Ovary (tissue), 3 donors: ENCODE results near the gene PBX4.

Experiments
- EP300 ChIP-seq: sonication (generic); formaldehyde crosslinking; IDR thresholded peaks from one replicate; pipeline ENCODE4 v1.6.1; 2017; ENCODE audit warnings: antibody characterized with exemption
- POLR2A ChIP-seq: fragments of 450-650 bp; IDR thresholded peaks from one replicate; pipeline ENCODE4 v1.6.1; 2017; ENCODE audit warnings: antibody characterized with exemption, mild to moderate bottlenecking, moderate library complexity
- TF ChIP-seq, protein P1 (sequence below), 3 donors: fragments of 450-650 bp in 2 of 3; fragments of 200-600 bp in 1 of 3; IDR thresholded peaks; one replicate each; pipeline versions ENCODE4 v1.5.1 to v1.8.0; 2016 to 2022; ENCODE audit warnings: antibody characterized with exemption in 3 of 3, mild to moderate bottlenecking in 1 of 3
- donor health status: DM: no; HTN: no; CAD: no.

DNA sequence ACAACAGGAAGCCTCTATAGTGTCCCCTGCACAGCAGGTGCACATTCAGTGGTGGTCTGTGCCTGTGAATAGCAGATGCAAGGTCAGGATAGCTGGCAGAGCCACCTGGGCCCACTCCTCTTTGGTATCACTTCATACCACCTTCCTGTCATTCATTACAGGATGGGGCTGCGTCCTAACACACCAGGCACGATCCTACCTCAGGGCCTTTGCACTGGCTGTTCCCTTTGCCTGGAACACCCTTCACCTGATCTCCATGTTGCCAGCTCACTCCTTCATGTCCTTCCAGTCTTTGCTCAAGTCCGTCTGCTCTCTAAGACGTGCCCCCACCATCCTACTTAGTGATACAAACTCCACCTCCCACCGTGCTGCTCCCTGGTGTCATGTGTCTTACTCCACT is 14.2 kb upstream of the PBX4 start:
- no peak for TF ChIP-seq POLR2A
- TF ChIP-seq, protein P1, sequence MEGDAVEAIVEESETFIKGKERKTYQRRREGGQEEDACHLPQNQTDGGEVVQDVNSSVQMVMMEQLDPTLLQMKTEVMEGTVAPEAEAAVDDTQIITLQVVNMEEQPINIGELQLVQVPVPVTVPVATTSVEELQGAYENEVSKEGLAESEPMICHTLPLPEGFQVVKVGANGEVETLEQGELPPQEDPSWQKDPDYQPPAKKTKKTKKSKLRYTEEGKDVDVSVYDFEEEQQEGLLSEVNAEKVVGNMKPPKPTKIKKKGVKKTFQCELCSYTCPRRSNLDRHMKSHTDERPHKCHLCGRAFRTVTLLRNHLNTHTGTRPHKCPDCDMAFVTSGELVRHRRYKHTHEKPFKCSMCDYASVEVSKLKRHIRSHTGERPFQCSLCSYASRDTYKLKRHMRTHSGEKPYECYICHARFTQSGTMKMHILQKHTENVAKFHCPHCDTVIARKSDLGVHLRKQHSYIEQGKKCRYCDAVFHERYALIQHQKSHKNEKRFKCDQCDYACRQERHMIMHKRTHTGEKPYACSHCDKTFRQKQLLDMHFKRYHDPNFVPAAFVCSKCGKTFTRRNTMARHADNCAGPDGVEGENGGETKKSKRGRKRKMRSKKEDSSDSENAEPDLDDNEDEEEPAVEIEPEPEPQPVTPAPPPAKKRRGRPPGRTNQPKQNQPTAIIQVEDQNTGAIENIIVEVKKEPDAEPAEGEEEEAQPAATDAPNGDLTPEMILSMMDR (IDR thresholded peaks at IDR 0.05): no peak
- TF ChIP-seq EP300: no peak
